COLO668 (cell line): Measurements from ENCODE around the gene MYL6B.
"Not testable (repeated sequence)": the region's sequence is repeated elsewhere in the genome, so short reads cannot be mapped to it uniquely, and the experiment has no call there.

Experiments used
- DNase-seq: peaks from one replicate; lab custom pipeline; 2025; ENCODE audit not compliant: unreplicated experiment; lab: John Stamatoyannopoulos, UW

MYL6B gene

GRCh38 chr12:56152132-56152755 lies at the start of gene MYL6B:
MYL6B (plus strand) TSS chr12:56152587; CDS start chr12:56153919, 1,332 bp downstream.
- peak; percentile 90 for DNase-seq

GRCh38 chr12:56102683-56103065 lies 49.7 kb upstream of the MYL6B start:
- no peak for DNase-seq

- no peak for DNase-seq
These were observed 49.2 kb upstream of the MYL6B start for GRCh38 chr12:56103066-56103711.

GRCh38 chr12:56103823-56104108 lies 48.6 kb upstream of the MYL6B start:
- no peak for DNase-seq

- DNase-seq: peak; percentile 97
These were observed 48.1 kb upstream of the MYL6B start, which contains the start of gene PA2G4 for GRCh38 chr12:56104109-56104814. PA2G4 (plus strand) TSS chr12:56104559; CDS start chr12:56104738, 179 bp downstream.

- DNase-seq: peak; percentile 35
These were observed 47.4 kb upstream of the MYL6B start for GRCh38 chr12:56104815-56105608.

GRCh38 chr12:56105609-56105902 lies 46.8 kb upstream of the MYL6B start:
- DNase-seq: no peak

- DNase-seq: no peak
These were observed 45.1 kb upstream of the MYL6B start for GRCh38 chr12:56107242-56107641.

- no peak for DNase-seq
These were observed 41.8 kb upstream of the MYL6B start for GRCh38 chr12:56110571-56110970.

GRCh38 chr12:56114084-56114483 lies 38.3 kb upstream of the MYL6B start:
- no peak for DNase-seq

- peak; percentile 5 for DNase-seq
These were observed 37.1 kb upstream of the MYL6B start for GRCh38 chr12:56115329-56115728.

GRCh38 chr12:56116267-56117081 lies 35.9 kb upstream of the MYL6B start, which contains the start of gene RPL41:
RPL41 (plus strand) TSS chr12:56116633.
- DNase-seq: peak; percentile 89

- DNase-seq: not testable (repeated sequence)
These were observed 35.2 kb upstream of the MYL6B start for GRCh38 chr12:56117082-56117706.

- peak; percentile 95 for DNase-seq
These were observed 34.4 kb upstream of the MYL6B start, which contains the start of gene ZC3H10 for GRCh38 chr12:56117778-56118687. ZC3H10 (plus strand) TSS chr12:56118266; CDS start chr12:56120563, 2,297 bp downstream.

- DNase-seq: no peak
These were observed 33.6 kb upstream of the MYL6B start for GRCh38 chr12:56118688-56119357.

GRCh38 chr12:56119361-56119796 lies 33.0 kb upstream of the MYL6B start:
- DNase-seq: peak; percentile 62

GRCh38 chr12:56120158-56120846 lies 32.1 kb upstream of the MYL6B start:
- no peak for DNase-seq
